ENCODE data around the gene ATP5F1B.

GRCh38 chr12:56658921-56659320 lies 13.1 kb upstream of the ATP5F1B start:
- TF ChIP-seq CTCF (IDR thresholded peaks at IDR 0.05) = no peak
- TF ChIP-seq EP300 (IDR thresholded peaks at IDR 0.05; ENCODE audit: low read depth) = no peak

Data from transverse colon (tissue), 3 donors.